Common myeloid progenitor, CD34-positive (primary cell): ENCODE data around the gene PCDH9.

ENCODE experiments used
- CTCF ChIA-PET: fragments of 350-600 bp; sonication (Branson Sonifier 250); formaldehyde crosslinking; loops from one replicate; lab custom pipeline; 2021; ENCODE audit warnings: antibody characterized with exemption; lab: Charles Lee
- POLR2A ChIA-PET: fragments of 350-600 bp; sonication (Branson Sonifier 250); formaldehyde crosslinking; loops from one replicate; lab custom pipeline; 2021; ENCODE audit warnings: antibody characterized with exemption; lab: Charles Lee
- DNase-seq, 3 donors: peaks; one replicate each; pipeline versions ENCODE4 v3.0.0 to v3.0.0-alpha.2; 2013
- H3K27ac ChIP-seq, 2 experiments: 1 replicate in 1 of 2; 2 replicates in 1 of 2; pipeline ENCODE4 v1.7.0; 2013; ENCODE audit warnings: inconsistent platforms in 2 of 2, low read length in 2 of 2, mild to moderate bottlenecking in 2 of 2, low read depth in 1 of 2, moderate library complexity in 1 of 2; ENCODE audit not compliant: severe bottlenecking in 2 of 2, insufficient read depth in 1 of 2, poor library complexity in 1 of 2
- H3K27me3 ChIP-seq, 5 experiments: replicated peaks in 2 of 5; 1 replicate in 3 of 5; 2 replicates in 2 of 5; pipeline versions ENCODE4 v1.6.1 to v1.7.0; 2013; ENCODE audit warnings: low read length in 4 of 5, mild to moderate bottlenecking in 2 of 5, moderate library complexity in 2 of 5, inconsistent platforms in 1 of 5; ENCODE audit not compliant: insufficient read depth in 5 of 5, control insufficient read depth in 4 of 5
- H3K36me3 ChIP-seq, 4 experiments: 1 replicate in 2 of 4; 2 replicates in 2 of 4; pipeline versions ENCODE4 v1.6.1 to v1.7.0; 2013; ENCODE audit warnings: low read length in 3 of 4, control low read depth in 1 of 4, mild to moderate bottlenecking in 1 of 4; ENCODE audit not compliant: control insufficient read depth in 4 of 4, insufficient read depth in 4 of 4
- H3K4me1 ChIP-seq, 4 experiments: 1 replicate in 3 of 4; 2 replicates in 1 of 4; pipeline versions ENCODE4 v1.6.1 to v1.7.1; 2013; ENCODE audit warnings: low read length in 3 of 4, mild to moderate bottlenecking in 3 of 4, control low read depth in 1 of 4, inconsistent platforms in 1 of 4, moderate library complexity in 1 of 4; ENCODE audit not compliant: control insufficient read depth in 4 of 4, insufficient read depth in 4 of 4; ENCODE audit errors: control extremely low read depth in 1 of 4
- H3K4me3 ChIP-seq, 7 experiments: 1 replicate in 4 of 7; 2 replicates in 3 of 7; pipeline versions ENCODE4 v1.5.1 to v1.7.0; 2013; ENCODE audit warnings: mild to moderate bottlenecking in 7 of 7, low read length in 6 of 7, moderate library complexity in 6 of 7, inconsistent platforms in 2 of 7, low read depth in 2 of 7, control low read depth in 1 of 7; ENCODE audit not compliant: insufficient read depth in 4 of 7, control insufficient read depth in 1 of 7; ENCODE audit errors: extremely low read depth in 1 of 7
- H3K9me3 ChIP-seq, 5 experiments: 1 replicate in 4 of 5; 2 replicates in 1 of 5; pipeline versions ENCODE4 v1.6.1 to v1.7.1; 2013; ENCODE audit warnings: low read length in 4 of 5, mild to moderate bottlenecking in 2 of 5, inconsistent platforms in 1 of 5, low read depth in 1 of 5, moderate library complexity in 1 of 5; ENCODE audit not compliant: control insufficient read depth in 4 of 5, insufficient read depth in 2 of 5; ENCODE audit errors: control extremely low read depth in 1 of 5
- WGBS: methylation state at CpG from one replicate; pipeline ENCODE4 v1.1.5; 2013; ENCODE audit not compliant: insufficient coverage; 5-methylcytosine and 5-hydroxymethylcytosine counted together

PCDH9 gene

DNA sequence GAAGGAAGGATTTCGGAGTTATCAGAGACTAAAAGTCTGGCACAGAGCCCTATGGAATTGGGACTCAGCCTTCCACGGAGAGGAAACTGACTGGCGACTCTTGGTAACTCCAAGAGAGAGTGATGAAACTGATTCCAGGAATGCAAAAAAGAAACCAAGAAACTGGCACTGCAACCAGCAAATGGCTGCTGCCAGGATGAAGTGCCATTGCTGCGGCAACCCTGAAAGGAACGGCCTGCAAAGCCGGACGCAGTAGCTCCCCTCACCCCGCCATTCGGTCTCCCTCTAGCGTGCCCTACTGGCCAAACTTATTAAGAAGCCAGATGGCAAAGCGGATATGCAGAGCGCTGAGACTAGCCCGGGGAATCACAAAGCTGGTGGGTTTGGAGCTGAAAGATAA is 236.0 kb downstream of the PCDH9 start:
- peaks cover 4 to 19% (median 8%) of the 10 kb centered on the region in 4 experiments for H3K4me1 ChIP-seq
- no peaks in the 10 kb centered on the region for H3K27me3 ChIP-seq
- 39% methylated on average over 8 of the region's 13 CpGs for WGBS
- H3K36me3 ChIP-seq = no peaks in the 10 kb centered on the region
- DNase-seq = peak; percentile 75 to 90 (median 88)
- POLR2A ChIA-PET = no interaction called here
- peak overlapping the region in 4 of 7 experiments; percentile 31 to 72 (median 62) for H3K4me3 ChIP-seq
- CTCF ChIA-PET = interaction anchor here (1.2 to 1.5 kb wide), 3 partner anchors 77 to 224 kb away, joined by 3 to 5 read pairs (median 5); no protein-coding TSS in a partner anchor
- H3K27ac ChIP-seq = no peak overlapping the region
- H3K9me3 ChIP-seq = no peaks in the 10 kb centered on the region

DNA sequence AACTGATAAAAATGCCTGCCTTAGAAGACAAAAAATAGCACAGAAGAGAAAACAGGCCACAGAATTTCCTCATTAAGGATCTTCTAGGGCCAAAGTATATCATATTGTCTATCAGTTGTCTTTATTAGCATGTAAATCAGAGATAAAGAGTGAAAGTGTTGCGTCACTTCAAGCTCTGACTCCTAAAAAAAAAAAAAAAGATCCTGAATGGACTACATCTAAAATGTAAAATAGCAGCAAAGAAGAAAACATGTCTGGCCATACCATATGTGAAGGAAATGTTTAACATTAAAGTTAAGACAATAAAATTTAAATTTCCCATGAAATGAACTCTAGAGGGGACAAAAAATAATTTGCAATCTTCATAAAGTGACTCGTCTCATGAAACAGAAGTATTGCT is 237.4 kb downstream of the PCDH9 start:
- POLR2A ChIA-PET = interaction anchor here (0.5 kb wide), 1 partner anchor 1412 kb away, joined by 3 read pairs; no protein-coding TSS in a partner anchor
- CTCF ChIA-PET = no interaction called here
- H3K27me3 ChIP-seq = no peaks in the 10 kb centered on the region
- no peak overlapping the region for H3K27ac ChIP-seq
- no peaks in the 10 kb centered on the region for H3K36me3 ChIP-seq
- H3K4me1 ChIP-seq = peaks cover 4 to 19% (median 8%) of the 10 kb centered on the region in 4 experiments
- H3K9me3 ChIP-seq = no peaks in the 10 kb centered on the region
- WGBS = no CpG with 5 or more reads among the region's 2 CpGs
- no peak for DNase-seq
- H3K4me3 ChIP-seq = no peak overlapping the region

DNA sequence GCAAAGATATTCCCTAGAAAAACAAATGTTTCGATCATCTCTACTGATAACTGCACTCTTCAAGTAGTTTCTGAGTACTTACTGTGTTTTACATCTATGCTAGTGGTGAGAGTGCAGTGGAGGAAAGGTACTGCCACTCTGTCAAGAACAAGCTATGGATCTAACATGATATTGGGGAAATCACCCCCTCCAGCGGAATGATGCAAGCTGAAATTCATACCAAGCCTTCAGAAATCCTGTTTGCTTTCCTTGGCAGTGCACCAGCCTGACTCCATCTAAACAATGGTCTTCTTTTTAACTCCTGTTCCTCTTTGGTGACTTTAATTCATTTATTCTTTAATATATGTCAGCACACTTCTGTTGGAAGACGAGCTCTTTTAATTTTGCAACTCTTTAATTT is 238.0 kb downstream of the PCDH9 start:
- CTCF ChIA-PET = interaction anchor here (0.5 kb wide), 1 partner anchor 1771 kb away, joined by 3 read pairs; no protein-coding TSS in a partner anchor
- 100% methylated on average over 1 of the region's 3 CpGs for WGBS
- H3K9me3 ChIP-seq = no peaks in the 10 kb centered on the region
- no peaks in the 10 kb centered on the region for H3K36me3 ChIP-seq
- no peaks in the 10 kb centered on the region for H3K27me3 ChIP-seq
- no peak overlapping the region for H3K4me3 ChIP-seq
- H3K4me1 ChIP-seq = peaks cover 4 to 18% (median 8%) of the 10 kb centered on the region in 4 experiments
- DNase-seq = no peak
- no peak overlapping the region for H3K27ac ChIP-seq
- POLR2A ChIA-PET = interaction anchor here (0.5 kb wide), 1 partner anchor 1411 kb away, joined by 3 read pairs; no protein-coding TSS in a partner anchor

DNA sequence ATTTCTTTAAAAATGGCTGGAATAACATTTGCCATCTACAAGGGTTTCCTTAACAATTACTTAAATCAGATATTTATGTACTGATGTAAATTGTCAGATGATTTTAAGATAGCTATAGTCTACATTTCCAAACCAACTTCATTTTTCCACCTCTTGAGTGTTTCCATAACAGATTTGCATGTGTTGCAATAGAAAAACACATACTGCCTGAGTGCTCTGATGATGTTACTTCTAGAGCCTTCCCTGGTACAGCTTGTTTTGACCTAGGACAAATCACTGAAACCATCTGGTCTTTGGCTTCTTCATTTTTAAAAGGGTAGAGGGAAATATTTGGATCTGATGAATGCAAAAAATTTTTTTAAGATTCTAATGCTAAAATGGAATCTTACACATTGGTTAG is 245.9 kb downstream of the PCDH9 start:
- Histone ChIP-seq H3K9me3 (peaks cover 0 to 4% (median 0%) of the 10 kb centered on the region in 5 experiments), H3K27ac (no peak overlapping the region), H3K27me3 (no peaks in the 10 kb centered on the region), H3K4me3 (no peak overlapping the region), H3K4me1 (no peaks in the 10 kb centered on the region), H3K36me3 (no peaks in the 10 kb centered on the region)
- ChIA-PET CTCF (no interaction called here), POLR2A (no interaction called here)
- no peak for DNase-seq

DNA sequence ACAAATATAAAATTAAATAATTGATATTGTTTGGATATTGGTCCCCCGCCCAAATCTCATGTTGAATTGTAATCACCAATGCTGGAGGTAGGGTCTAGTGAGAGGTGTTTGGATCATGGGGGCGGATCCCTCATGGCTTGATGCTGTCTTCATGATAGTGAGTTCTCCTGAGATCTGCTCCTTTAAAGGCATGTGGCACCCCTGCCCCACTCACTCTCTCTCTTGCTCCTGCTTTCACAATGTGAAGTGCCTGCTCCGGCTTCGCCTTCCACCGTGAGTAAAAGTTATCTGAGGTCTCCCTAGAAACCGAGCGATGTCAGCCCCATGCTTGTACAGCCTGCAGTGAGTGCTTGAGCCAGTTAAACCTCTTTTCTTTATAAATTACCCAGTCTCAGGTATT is 248.2 kb downstream of the PCDH9 start:
- POLR2A ChIA-PET = no interaction called here

DNA sequence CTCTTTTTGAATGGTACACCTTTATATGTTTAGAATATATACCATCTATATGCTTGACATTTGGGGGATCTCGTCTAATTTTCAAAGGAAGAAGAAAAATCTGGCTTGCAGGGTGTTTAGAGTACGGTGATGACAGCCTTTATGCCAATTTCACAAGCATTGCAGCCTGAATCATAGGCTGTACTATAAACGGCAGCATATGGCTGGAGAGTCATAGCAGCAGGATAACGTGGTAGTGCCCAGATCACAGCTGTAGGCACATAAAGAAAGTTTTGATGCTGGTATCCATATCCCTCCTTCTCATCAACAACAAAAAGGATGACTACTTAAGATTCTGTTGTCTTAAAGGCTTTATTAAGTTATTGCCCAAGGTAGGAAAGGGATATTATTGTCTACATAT is 253.0 kb downstream of the PCDH9 start:
- no peak for DNase-seq
- Histone ChIP-seq H3K4me3 (no peak overlapping the region), H3K27ac (no peak overlapping the region), H3K36me3 (no peaks in the 10 kb centered on the region), H3K9me3 (no peaks in the 10 kb centered on the region), H3K4me1 (no peaks in the 10 kb centered on the region), H3K27me3 (no peaks in the 10 kb centered on the region)
- ChIA-PET CTCF (no interaction called here), POLR2A (no interaction called here)
- WGBS = 92% methylated on average over 4 of the region's 4 CpGs

More for the DNA sequence above, 248.2 kb downstream of the PCDH9 start:
- Histone ChIP-seq H3K9me3 (peaks cover 0 to 4% (median 0%) of the 10 kb centered on the region in 5 experiments), H3K36me3 (no peaks in the 10 kb centered on the region), H3K4me3 (no peak overlapping the region), H3K27me3 (no peaks in the 10 kb centered on the region), H3K4me1 (no peaks in the 10 kb centered on the region), H3K27ac (no peak overlapping the region)
- CTCF ChIA-PET = no interaction called here
- DNase-seq = no peak
- WGBS = 80% methylated on average over 5 of the region's 7 CpGs

DNA sequence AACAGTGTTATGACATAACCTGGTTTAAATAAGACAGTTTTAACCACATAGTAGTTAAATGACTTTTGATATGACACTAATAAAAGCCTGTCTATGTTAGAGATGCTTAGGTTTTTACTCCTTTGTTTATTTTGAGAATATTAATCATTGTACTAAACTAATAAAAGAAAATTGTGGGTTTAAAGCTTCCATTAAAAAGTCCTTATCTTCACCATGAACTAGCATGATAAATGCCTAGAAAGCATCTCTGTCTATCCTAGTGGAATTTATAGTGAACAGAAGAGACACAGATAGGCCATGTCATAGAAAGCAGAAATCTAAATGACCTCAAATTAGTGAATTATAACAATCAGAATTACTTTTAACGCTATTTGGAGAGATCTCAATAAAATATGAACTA is 255.2 kb downstream of the PCDH9 start:
- no peaks in the 10 kb centered on the region for H3K36me3 ChIP-seq
- H3K27me3 ChIP-seq = no peaks in the 10 kb centered on the region
- WGBS = no CpG with 5 or more reads among the region's 1 CpG
- no peak for DNase-seq
- no peak overlapping the region for H3K4me3 ChIP-seq
- ChIA-PET CTCF (interaction anchor here (0.6 kb wide), 1 partner anchor 16 kb away, joined by 3 read pairs; no protein-coding TSS in a partner anchor), POLR2A (no interaction called here)
- H3K27ac ChIP-seq = no peak overlapping the region
- H3K4me1 ChIP-seq = no peaks in the 10 kb centered on the region
- H3K9me3 ChIP-seq = no peaks in the 10 kb centered on the region
